ENCODE data around the gene G6PC3. TPM values are rescaled to one million over a fixed set of nuclear protein-coding genes. Genes with fewer than 3 reads are reported as not detected.

G6PC3 gene
- total RNA-seq, 1 donor from 2014 or later: 51.2 TPM

GRCh38 chr17:44074231-44074910, 3.8 kb downstream of the G6PC3 start:
- DNase-seq: no peak
- no peak for TF ChIP-seq CTCF (IDR thresholded peaks at IDR 0.05; ENCODE audit: partially characterized antibody, unreplicated experiment)
- Mint-ChIP-seq H3K4me3 (ENCODE audit: unreplicated experiment) (no peak overlapping the region), H3K9me3 (ENCODE audit: unreplicated experiment) (peaks cover 23% of the 10 kb centered on the region), H3K4me1 (ENCODE audit: low read depth, unreplicated experiment) (peaks cover 12% of the 10 kb centered on the region), H3K27me3 (ENCODE audit: unreplicated experiment) (peaks cover 7% of the 10 kb centered on the region), H3K36me3 (ENCODE audit: unreplicated experiment) (no peaks in the 10 kb centered on the region), H3K27ac (ENCODE audit: unreplicated experiment) (no peak overlapping the region)

GRCh38 chr17:44074911-44075285, 4.4 kb downstream of the G6PC3 start:
- Mint-ChIP-seq H3K27me3 (ENCODE audit: unreplicated experiment) (peaks cover 9% of the 10 kb centered on the region), H3K4me3 (ENCODE audit: unreplicated experiment) (no peak overlapping the region), H3K27ac (ENCODE audit: unreplicated experiment) (no peak overlapping the region), H3K4me1 (ENCODE audit: low read depth, unreplicated experiment) (peaks cover 12% of the 10 kb centered on the region), H3K9me3 (ENCODE audit: unreplicated experiment) (peaks cover 24% of the 10 kb centered on the region), H3K36me3 (ENCODE audit: unreplicated experiment) (no peaks in the 10 kb centered on the region)
- TF ChIP-seq CTCF (IDR thresholded peaks at IDR 0.05; ENCODE audit: partially characterized antibody, unreplicated experiment): no peak
- no peak for DNase-seq

- DNase-seq: no peak
- Mint-ChIP-seq H3K4me3 (ENCODE audit: unreplicated experiment) (no peak overlapping the region), H3K9me3 (ENCODE audit: unreplicated experiment) (peaks cover 21% of the 10 kb centered on the region), H3K36me3 (ENCODE audit: unreplicated experiment) (no peaks in the 10 kb centered on the region), H3K27ac (ENCODE audit: unreplicated experiment) (no peak overlapping the region), H3K27me3 (ENCODE audit: unreplicated experiment) (peaks cover 12% of the 10 kb centered on the region), H3K4me1 (ENCODE audit: low read depth, unreplicated experiment) (peaks cover 10% of the 10 kb centered on the region)
- no peak for TF ChIP-seq CTCF (IDR thresholded peaks at IDR 0.05; ENCODE audit: partially characterized antibody, unreplicated experiment)
These were observed 5.2 kb downstream of the G6PC3 start for GRCh38 chr17:44075598-44076293.

- no peak for DNase-seq
- Mint-ChIP-seq H3K4me1 (ENCODE audit: low read depth, unreplicated experiment) (peaks cover 4% of the 10 kb centered on the region), H3K36me3 (ENCODE audit: unreplicated experiment) (no peaks in the 10 kb centered on the region), H3K9me3 (ENCODE audit: unreplicated experiment) (peaks cover 19% of the 10 kb centered on the region), H3K4me3 (ENCODE audit: unreplicated experiment) (no peak overlapping the region), H3K27me3 (ENCODE audit: unreplicated experiment) (peaks cover 12% of the 10 kb centered on the region), H3K27ac (ENCODE audit: unreplicated experiment) (peak overlapping the region; percentile 76)
- no peak for TF ChIP-seq CTCF (IDR thresholded peaks at IDR 0.05; ENCODE audit: partially characterized antibody, unreplicated experiment)
These were observed 6.4 kb downstream of the G6PC3 start for GRCh38 chr17:44076716-44077594.
